GM23338 (cell line): ENCODE measurements around the gene KAZN. TPM values are rescaled to one million over a fixed set of nuclear protein-coding genes. Genes with fewer than 3 reads are reported as not detected.

Experiments
- ATAC-seq: fragments of 200-7000 bp; cut with Tn5 transposase; 3 replicates; pipeline ENCODE4 v1.9.1; 2020
- DNase-seq: peaks from one replicate; pipeline ENCODE4 v3.0.0-alpha.2; 2015; ENCODE audit warnings: low spot score
- H2AFZ ChIP-seq: fragments of 200-600 bp; sonication (generic); 2 replicates; pipeline ENCODE4 v1.8.0; 2016; ENCODE audit warnings: antibody characterized with exemption, mild to moderate bottlenecking, moderate library complexity
- H3F3A ChIP-seq: fragments of 200-600 bp; sonication (generic); replicated peaks from 2 replicates; pipeline ENCODE4 v1.8.0; 2017; ENCODE audit warnings: antibody characterized with exemption, mixed run types, low read depth
- H3K27ac ChIP-seq: fragments of 200-600 bp; sonication (generic); 2 replicates; pipeline ENCODE4 v1.6.1; 2016; ENCODE audit warnings: low read depth
- H3K27me3 ChIP-seq: fragments of 200-600 bp; sonication (generic); 2 replicates; pipeline ENCODE4 v1.8.0; 2016; ENCODE audit warnings: mild to moderate bottlenecking, mixed run types, moderate library complexity; ENCODE audit not compliant: insufficient read depth
- H3K36me3 ChIP-seq: fragments of 200-600 bp; sonication (generic); 2 replicates; pipeline ENCODE4 v1.8.0; 2016; ENCODE audit warnings: mild to moderate bottlenecking; ENCODE audit not compliant: insufficient read depth
- H3K4me1 ChIP-seq: fragments of 200-600 bp; sonication (generic); 2 replicates; pipeline ENCODE4 v1.8.0; 2016; ENCODE audit warnings: mild to moderate bottlenecking, moderate library complexity; ENCODE audit not compliant: insufficient read depth
- H3K4me2 ChIP-seq: fragments of 200-600 bp; sonication (generic); 2 replicates; pipeline ENCODE4 v1.7.1; 2017; ENCODE audit warnings: mixed run types
- H3K4me3 ChIP-seq: fragments of 200-600 bp; sonication (generic); 2 replicates; pipeline ENCODE4 v1.6.1; 2016; ENCODE audit warnings: mixed run types
- H3K79me2 ChIP-seq: fragments of 200-600 bp; sonication (generic); replicated peaks from 2 replicates; pipeline ENCODE4 v1.8.0; 2017; ENCODE audit warnings: mild to moderate bottlenecking; ENCODE audit not compliant: insufficient read depth
- H3K9me2 ChIP-seq: fragments of 200-600 bp; sonication (generic); 2 replicates; pipeline ENCODE4 v1.8.0; 2017; ENCODE audit not compliant: insufficient read depth
- H4K20me1 ChIP-seq: fragments of 200-600 bp; sonication (generic); replicated peaks from 2 replicates; pipeline ENCODE4 v1.8.0; 2017; ENCODE audit warnings: mild to moderate bottlenecking; ENCODE audit not compliant: insufficient read depth
- H3K27ac Mint-ChIP-seq: 2 replicates; pipeline ENCODE4 v1.8.0; 2020; ENCODE audit warnings: inconsistent platforms, mild to moderate bottlenecking, moderate library complexity, mixed read lengths
- H3K27me3 Mint-ChIP-seq: 3 replicates; pipeline ENCODE4 v1.8.0; 2022; ENCODE audit warnings: low read depth, mild to moderate bottlenecking, moderate library complexity, mixed read lengths, inconsistent platforms; ENCODE audit not compliant: insufficient read depth, poor library complexity
- H3K36me3 Mint-ChIP-seq: 3 replicates; pipeline ENCODE4 v1.8.0; 2021; ENCODE audit warnings: low read depth, mild to moderate bottlenecking, inconsistent platforms, moderate library complexity, mixed read lengths
- H3K4me1 Mint-ChIP-seq: 3 replicates; pipeline ENCODE4 v1.8.0; 2020; ENCODE audit warnings: mild to moderate bottlenecking, inconsistent platforms, mixed read lengths
- H3K4me3 Mint-ChIP-seq: 3 replicates; pipeline ENCODE4 v1.8.0; 2021; ENCODE audit warnings: moderate library complexity, mild to moderate bottlenecking, inconsistent platforms, mixed read lengths
- H3K9me3 Mint-ChIP-seq: 3 replicates; pipeline ENCODE4 v1.8.0; 2020; ENCODE audit warnings: moderate library complexity, mild to moderate bottlenecking, inconsistent platforms, mixed read lengths
- CREB1 ChIP-seq: fragments of 250-450 bp; sonication (Bioruptor Pico); IDR thresholded peaks from 2 replicates; pipeline ENCODE4 v1.5.0; 2020; ENCODE audit warnings: low read depth, mild to moderate bottlenecking, moderate library complexity
- CTCF ChIP-seq, 2 experiments: fragments of 200-600 bp in 1 of 2; sonication (generic) in 1 of 2; conservative IDR thresholded peaks; 2 replicates each; pipeline versions ENCODE4 v1.5.1 to v1.6.1; 2016 to 2017; ENCODE audit warnings: antibody characterized with exemption in 2 of 2, low read depth in 2 of 2, mild to moderate bottlenecking in 2 of 2, moderate library complexity in 1 of 2
- ETS1 ChIP-seq: IDR thresholded peaks from 2 replicates; pipeline ENCODE4 v1.6.1; 2016; ENCODE audit warnings: antibody characterized with exemption
- EZH2 ChIP-seq: fragments of 200-600 bp; sonication (generic); IDR thresholded peaks from one replicate; pipeline ENCODE4 v1.8.0; 2017; ENCODE audit warnings: antibody characterized with exemption, mild to moderate bottlenecking, low read depth; ENCODE audit not compliant: unreplicated experiment
- EZH2phosphoT487 ChIP-seq: fragments of 200-600 bp; sonication (generic); IDR thresholded peaks from one replicate; pipeline ENCODE4 v1.8.1; 2018; ENCODE audit warnings: antibody characterized with exemption; ENCODE audit not compliant: unreplicated experiment
- JUNB ChIP-seq: IDR thresholded peaks from one replicate; pipeline ENCODE4 v1.6.1; 2016; ENCODE audit warnings: antibody characterized with exemption; ENCODE audit not compliant: unreplicated experiment
- NANOG ChIP-seq: IDR thresholded peaks from 2 replicates; pipeline ENCODE4 v1.6.1; 2016; ENCODE audit warnings: antibody characterized with exemption, borderline replicate concordance
- POLR2AphosphoS5 ChIP-seq: IDR thresholded peaks from 2 replicates; pipeline ENCODE4 v1.6.1; 2016; ENCODE audit warnings: antibody characterized with exemption, low read depth
- REST ChIP-seq: IDR thresholded peaks from one replicate; pipeline ENCODE4 v1.6.1; 2018; ENCODE audit warnings: antibody characterized with exemption; ENCODE audit not compliant: unreplicated experiment
- STAT1 ChIP-seq: IDR thresholded peaks from one replicate; pipeline ENCODE4 v1.6.1; 2016; ENCODE audit warnings: antibody characterized with exemption; ENCODE audit not compliant: unreplicated experiment
- ZNF114 ChIP-seq: fragments of 250-450 bp; sonication (Bioruptor Pico); IDR thresholded peaks from 2 replicates; pipeline ENCODE4 v1.5.0; 2020; ENCODE audit warnings: mild to moderate bottlenecking, moderate library complexity
- ZNF331 ChIP-seq: fragments of 250-450 bp; sonication (Bioruptor Pico); IDR thresholded peaks from 2 replicates; pipeline ENCODE4 v1.5.0; 2020; ENCODE audit warnings: low read depth, mild to moderate bottlenecking, moderate library complexity
- ZNF462 ChIP-seq: fragments of 250-450 bp; sonication (Bioruptor Pico); IDR thresholded peaks from 2 replicates; pipeline ENCODE4 v1.5.0; 2020; ENCODE audit warnings: mild to moderate bottlenecking, moderate library complexity
- polyA plus RNA-seq: library from polyadenylated mRNA; unstranded; fragments of >200 nt; fragmentation: Nextera tagmentation; extraction: Ambion mirVana; gene quantifications from 2 replicates; pipeline ENCODE4 v1.2.1, GENCODE V29; 2016
- total RNA-seq: library from RNA; depleted of rRNA; stranded (reverse); fragments of >200 nt; shearing (Covaris generic); gene quantifications from 2 replicates; pipeline ENCODE4 v1.2.3, GENCODE V29; 2014

Gene KAZN
- total and polyA plus RNA-seq, 2 experiments from 2014 or later: 9.9 to 15.0 TPM

- Histone ChIP-seq H3K4me2 (no peak overlapping the region), H3K4me1 (no peaks in the 10 kb centered on the region), H2AFZ (no peak overlapping the region), H3K36me3 (no peaks in the 10 kb centered on the region), H3K4me3 (no peak overlapping the region), H3F3A (no peaks in the 10 kb centered on the region), H4K20me1 (0 out of 2 replicates have a peak, but pooled peaks cover 6% of the 10 kb centered on the region), H3K27me3 (no peaks in the 10 kb centered on the region), H3K79me2 (no peaks in the 10 kb centered on the region; the same call in 1 of the 2 replicates), H3K27ac (no peak overlapping the region), H3K9me2 (no peaks in the 10 kb centered on the region)
- Mint-ChIP-seq H3K27ac (no peak overlapping the region), H3K27me3 (peaks cover 18% of the 10 kb centered on the region), H3K4me3 (no peak overlapping the region), H3K4me1 (peaks cover 12% of the 10 kb centered on the region), H3K9me3 (no peaks in the 10 kb centered on the region; the same call in 2 of the 3 replicates), H3K36me3 (no peaks in the 10 kb centered on the region; the same call in 2 of the 3 replicates)
- ATAC-seq (no peak), DNase-seq (no peak)
- TF ChIP-seq ZNF331 (no peak), CREB1 (no peak), NANOG (no peak), CTCF (conservative IDR thresholded peaks at IDR 0.05; ENCODE audit: low read depth in 2 of 2) (no peak), EZH2 (no peak), POLR2AphosphoS5 (no peak), ETS1 (no peak), JUNB (no peak), ZNF462 (CRISPR knock-in tag) (no peak), STAT1 (no peak), ZNF114 (CRISPR knock-in tag) (no peak), EZH2phosphoT487 (no peak), REST (no peak)
These were observed 116.8 kb downstream of the KAZN start for GRCh38 chr1:14715266-14715665.
